ENCODE data around the gene MYDGF.

MYDGF gene

DNA sequence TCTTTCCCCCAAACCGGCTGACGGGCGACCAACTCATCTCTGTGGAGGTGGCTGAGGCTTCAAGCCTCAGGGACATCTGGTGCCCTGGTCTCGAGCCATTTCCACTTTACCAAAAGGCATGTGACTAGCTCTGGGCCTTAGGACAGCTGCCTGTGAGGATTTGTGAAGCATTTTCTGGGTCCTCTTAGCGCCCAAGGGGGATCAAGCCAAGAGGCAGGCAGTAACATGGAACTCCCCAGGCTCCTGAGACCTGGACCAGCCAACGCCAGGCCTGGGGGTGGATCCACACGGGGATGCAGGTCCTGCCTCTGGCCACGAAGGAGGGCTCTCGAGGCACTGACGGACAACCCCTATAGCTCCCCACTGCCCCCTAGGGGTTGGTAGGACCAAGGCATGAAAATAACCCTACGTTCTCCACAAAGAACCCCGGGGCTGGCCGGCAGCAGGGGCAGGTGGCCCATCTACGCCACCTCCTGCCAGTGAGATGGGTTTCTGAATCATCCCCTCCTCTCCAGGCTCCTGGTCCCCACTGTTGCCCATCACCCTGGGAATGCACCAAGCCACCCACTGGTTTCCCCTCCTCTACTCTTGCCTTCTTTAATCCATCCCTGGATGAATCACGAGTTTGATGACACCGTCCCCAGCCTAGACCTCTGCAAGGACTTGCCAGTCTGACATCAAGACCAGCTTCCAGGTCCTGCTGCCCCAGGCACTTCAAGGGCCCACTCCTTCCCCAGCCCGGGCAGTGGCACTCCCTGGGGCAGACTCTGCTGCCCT lies 7.0 kb upstream of the MYDGF start:
- no peak for DNase-seq (ENCODE audit: low read depth in 2 of 2)

DNA sequence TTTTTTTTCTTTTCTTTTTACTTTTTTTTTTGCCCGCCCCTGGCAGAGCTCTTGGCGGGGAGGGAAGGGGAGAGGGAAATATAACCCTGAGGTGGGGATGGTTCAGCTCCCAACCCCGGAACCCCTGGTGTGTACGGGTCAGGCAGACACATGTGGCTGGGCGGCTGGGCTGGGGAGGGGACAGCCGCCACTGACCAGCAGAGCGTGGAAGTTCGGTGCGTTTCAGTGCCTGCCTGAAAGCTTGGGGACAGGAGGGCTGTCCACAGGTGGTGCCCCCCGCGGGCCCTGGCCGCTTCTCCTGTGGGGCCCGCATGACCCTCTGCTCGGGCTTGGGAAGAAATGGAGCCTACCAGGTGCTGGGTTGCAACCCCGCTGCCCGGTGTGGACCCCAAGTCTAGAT lies 5.2 kb upstream of the MYDGF start:
- DNase-seq (ENCODE audit: low read depth in 2 of 2): no peak

DNA sequence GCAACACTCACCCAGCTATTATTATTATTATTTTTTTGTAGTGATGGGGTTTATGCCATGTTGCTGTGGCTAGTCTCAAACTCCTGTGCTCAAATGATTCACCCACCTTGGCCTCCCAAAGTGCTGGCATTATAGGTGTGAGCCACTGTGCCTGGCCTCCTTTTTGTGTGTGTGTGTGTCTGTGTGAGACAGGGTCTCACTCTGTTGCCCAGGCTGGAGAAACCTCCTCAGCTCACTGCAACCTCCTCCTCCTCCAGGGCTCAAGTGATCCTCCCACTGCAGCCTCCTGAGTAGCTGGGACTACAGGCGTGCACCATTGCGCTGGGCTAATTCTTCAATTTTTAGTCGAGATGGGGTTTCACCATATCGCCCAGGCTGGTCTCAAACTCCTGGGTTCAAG lies 3.6 kb upstream of the MYDGF start:
- no peak for DNase-seq (ENCODE audit: low read depth in 2 of 2)

DNA sequence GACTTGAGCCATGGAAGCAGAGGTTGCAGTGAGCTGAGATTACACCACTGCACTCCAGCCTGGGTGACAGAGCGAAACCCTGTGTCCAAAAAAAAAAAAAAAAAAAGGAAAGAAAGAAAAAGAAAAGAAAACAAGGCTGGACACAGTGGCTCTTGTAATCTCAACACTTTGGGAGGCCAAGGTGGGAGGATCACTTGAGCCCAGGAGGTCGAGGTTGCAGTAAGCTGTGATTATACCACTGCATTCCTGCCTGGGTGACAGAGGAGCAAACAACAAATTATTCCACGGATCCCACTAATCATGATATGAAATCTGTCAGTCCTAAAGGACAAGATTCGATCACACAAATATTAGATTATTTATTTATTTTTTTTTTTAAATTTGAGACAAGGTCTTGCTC lies 3.1 kb upstream of the MYDGF start:
- no peak for DNase-seq (ENCODE audit: low read depth in 2 of 2)

DNA sequence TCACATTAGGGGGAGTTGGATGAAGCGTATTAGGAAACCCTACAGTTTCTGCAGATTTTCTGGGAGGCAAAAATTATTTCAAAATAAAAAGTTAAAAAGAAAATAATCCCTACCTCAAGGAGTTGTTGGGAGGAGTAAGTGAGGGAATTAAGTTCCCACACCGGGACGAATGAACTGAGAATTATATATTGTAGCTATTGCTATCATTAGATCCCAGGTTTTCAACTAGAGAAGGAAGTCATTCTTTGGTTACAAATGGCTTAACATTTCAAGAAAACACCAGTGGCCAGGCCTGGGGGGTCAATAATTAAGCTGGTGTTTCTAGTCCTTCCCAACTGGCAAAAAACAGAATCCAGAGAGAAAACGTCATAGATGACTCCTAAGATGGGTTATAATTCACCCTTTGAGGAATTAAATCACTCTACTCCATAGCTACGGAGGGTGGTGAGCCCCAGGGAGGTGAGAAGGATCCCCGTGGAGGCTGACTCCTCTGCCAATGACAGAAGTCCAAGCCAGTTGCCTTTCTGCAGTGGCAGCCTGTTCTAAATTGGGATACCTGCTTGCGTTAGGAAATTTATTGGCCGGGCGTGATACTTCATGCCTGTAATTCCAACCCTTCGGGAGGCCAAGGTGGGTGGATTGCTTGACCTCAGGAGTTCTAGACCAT lies 1.2 kb upstream of the MYDGF start:
- DNase-seq (ENCODE audit: low read depth in 2 of 2): no peak

DNA sequence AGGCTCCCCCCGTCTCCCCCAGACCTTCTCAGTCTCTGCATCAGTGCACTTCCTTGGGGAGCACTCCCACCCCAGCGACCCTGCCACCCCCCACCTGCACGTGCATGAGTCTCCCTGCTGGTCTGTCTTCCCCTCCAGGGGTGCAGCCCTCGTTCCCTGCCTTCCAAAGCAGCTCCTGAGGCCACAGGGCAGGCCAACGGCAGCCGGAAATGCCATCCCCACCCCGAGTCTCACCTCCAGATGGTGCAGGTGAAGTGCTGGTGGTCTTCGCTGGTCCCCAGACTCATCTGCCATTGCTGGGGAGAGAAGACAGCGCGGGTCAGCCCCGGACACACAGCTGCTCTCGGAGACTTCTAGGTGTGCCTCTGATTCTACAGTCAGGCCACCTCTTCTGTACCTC lies 5.5 kb downstream of the MYDGF start:
- no peak for DNase-seq (ENCODE audit: low read depth in 2 of 2)

DNA sequence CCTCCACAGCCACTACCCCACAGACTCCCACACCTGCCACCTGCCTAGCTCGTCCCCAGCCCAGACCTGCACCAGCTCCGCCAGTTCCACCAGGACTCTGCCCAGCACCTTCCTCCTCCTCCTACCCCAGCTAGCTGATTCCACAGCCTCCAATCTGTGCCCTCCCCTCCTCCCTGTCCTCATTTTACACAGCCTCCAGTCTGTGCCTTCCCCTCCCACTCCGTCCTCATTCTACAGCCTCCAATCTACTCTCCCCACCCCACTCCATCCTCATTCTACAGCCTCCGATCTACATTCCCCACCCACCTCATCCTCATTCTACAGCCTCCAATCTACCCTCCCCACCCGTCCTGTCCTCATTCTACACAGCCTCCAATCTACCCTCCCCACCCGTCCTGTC lies 7.3 kb downstream of the MYDGF start:
- DNase-seq (ENCODE audit: low read depth in 2 of 2): no peak

DNA sequence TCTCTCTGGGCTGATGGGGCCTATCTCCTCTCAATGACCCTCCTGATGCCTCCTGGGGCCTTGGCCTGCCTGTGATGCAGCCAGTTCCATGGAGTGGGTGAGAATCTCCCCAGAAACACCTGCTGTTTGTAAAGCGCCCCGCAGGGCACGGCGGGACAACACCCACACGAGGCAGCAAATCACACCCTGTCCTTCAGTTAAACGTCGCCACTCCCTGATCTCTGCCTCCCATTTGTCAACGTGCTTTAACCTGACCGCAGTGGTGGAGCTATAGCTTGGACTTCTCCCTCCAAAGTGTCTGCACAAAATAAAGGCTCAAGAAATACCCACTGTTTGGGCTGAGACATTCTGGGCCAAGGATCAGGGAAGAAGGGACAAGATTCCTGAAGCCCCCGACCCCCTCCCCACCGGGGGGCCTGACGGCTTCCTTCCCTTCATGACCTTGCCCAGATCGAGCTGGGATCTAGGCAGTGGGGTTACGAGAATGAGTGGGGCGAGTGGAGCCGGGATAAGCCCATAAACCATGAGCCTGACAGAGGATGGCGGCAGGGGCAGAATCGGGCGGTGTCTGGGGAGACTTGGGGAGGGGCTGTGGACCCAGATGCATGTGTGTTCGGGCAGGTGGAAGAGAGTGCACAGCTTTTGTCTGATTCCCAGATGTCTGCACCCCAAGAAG lies 8.0 kb downstream of the MYDGF start:
- DNase-seq (ENCODE audit: low read depth in 2 of 2): no peak

DNA sequence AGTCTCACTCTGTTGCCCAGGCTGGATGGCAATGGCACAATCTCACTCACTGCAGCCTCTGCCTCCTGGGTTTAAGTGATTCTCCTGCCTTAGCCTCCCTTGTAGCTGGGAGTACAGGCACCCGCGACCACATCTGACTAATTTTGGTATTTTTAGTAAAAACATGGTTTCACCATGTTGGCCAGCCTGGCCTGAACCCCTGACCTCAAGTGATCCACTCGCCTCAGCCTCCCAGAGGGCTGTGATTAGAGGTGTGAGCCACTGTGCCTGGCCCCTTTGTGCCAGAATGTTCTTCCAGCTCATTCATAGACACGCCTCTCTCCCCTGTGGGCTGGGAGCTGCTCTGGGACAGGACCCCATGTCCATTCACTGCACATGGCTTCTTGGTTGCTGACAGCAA lies 9.1 kb downstream of the MYDGF start:
- no peak for DNase-seq (ENCODE audit: low read depth in 2 of 2)

DNA sequence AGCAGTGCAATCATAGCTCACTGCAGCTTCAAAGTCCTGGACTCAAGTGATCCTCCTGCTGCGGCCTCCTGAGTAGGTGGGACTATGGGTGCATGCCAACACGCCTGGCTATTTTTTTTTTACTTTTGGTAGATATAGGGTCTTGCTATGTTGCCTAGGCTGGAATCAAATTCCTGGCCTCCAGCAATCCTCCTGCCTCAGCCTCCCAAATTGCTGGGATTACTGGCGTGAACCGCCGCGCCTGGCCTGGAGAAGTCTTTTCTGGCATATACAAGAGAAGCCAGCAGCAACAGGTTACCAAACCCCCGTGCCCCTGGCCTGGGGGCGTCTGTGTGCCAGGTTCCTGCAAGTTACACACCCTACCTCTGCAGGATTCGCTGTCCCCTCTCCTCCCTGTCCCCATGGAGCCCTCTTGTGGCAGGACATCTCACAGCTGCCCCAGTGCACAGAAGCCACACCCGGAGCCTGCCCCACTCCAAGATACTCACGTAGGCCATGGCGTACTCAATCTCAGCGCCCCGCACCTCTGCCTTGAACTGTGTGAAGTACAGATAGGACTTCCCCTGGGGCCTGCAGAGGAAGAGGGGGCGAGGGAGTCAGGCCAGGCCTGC lies 9.9 kb downstream of the MYDGF start:
- no peak for DNase-seq (ENCODE audit: low read depth in 2 of 2)

DNA sequence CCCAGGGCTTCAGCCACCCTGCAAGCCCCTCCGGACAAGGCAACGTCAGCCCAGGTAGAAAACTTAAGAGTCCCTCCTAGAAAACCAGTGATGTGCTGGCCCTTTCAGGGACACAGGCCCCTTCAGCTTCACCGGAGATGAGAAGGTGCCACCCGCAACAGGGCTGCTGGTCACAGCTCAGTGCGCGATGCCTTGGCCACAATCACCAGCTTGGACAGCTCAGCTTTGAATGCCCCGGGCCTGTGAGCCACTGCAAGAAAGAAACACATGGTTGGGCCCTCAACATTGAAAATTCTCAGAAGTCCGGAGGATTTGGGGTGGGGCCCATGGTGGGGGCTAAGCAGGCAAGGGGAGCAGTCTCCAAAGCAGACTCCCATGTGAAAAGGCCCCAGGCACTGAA lies 12.3 kb downstream of the MYDGF start:
- no peak for DNase-seq (ENCODE audit: low read depth in 2 of 2)

DNA sequence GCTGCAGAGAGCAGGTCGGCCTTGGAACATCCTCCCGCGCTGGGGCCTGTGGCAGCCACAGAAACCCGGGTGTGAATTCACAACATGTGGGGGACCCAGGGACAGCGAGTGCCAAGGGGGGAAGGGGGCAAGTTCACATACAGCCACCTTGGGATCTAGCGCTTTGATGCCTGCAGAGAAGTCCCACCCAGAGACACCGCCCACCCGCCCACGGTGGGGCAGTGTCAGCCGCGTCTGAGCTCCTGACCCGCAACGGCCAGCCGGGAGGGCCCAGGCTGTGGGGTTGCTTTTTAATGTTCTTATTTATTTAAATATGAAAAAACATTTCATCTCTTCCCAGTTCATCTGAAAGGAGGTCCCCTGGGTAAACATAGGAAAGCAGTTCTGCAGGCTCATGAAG lies 12.9 kb downstream of the MYDGF start:
- DNase-seq (ENCODE audit: low read depth in 2 of 2): no peak

DNA sequence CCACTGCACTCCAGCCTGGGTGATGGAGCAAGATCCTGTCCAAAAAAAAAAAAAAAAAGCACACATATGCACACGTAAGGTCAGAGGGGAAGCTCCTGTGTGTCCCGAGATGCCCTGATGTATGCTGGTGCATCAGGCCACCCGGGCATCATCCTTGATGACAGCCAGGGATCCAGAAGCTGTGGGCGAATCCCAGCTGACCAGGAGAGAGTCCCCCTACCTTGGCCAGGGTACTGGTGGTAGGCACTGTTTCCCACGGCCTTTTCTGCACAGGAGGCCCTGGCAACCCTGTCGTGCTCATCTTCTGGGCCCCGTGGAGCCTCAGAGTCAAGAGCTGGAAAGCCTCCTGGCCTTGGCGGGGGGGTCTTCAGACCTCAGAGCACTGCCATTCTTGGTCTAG lies 14.0 kb downstream of the MYDGF start:
- DNase-seq (ENCODE audit: low read depth in 2 of 2): no peak

DNA sequence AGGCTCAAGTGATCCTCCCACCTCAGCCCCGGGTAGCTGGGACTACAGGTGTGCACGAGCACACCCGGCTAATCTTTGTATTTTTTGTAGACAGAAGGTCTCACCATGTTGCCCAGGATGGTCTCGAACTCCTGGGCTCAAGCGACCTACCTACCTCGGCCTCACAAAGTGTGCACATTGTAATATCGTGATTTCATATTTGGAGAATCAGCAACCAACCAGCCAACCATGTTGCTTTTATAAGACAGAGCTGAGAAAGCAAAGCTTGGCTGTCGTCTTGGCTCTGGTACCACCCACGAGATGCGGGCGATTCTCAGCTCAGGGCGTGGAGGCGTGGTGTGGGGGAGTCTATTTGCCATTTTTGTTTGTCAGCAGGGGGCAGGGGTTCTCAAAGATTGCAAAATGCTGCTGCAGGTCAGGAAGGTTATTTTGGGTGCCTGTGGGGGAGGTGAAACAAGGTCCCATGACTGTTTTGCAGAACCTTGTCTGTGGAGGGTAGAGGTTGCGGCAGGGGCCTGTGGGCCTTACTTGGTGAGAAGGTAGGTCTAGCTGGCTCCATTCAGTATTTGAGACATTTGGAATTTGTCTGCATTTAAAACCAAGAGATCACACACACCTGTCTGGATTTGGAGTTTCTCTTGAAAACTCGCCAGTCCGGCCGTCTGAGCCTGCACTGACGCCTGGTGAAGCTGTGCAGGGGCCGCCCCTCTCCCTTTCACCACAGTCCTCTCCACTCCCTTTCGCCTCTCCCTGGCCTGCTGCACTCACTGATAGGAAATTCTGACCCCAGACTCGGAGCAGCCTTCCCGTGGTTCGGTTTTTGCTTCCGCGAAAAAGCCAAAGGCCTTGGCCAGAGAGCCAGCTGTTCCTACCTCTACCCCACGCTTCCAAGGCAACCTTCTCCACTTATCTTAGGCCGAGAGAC lies 15.4 kb downstream of the MYDGF start:
- DNase-seq (ENCODE audit: low read depth in 2 of 2): no peak

DNA sequence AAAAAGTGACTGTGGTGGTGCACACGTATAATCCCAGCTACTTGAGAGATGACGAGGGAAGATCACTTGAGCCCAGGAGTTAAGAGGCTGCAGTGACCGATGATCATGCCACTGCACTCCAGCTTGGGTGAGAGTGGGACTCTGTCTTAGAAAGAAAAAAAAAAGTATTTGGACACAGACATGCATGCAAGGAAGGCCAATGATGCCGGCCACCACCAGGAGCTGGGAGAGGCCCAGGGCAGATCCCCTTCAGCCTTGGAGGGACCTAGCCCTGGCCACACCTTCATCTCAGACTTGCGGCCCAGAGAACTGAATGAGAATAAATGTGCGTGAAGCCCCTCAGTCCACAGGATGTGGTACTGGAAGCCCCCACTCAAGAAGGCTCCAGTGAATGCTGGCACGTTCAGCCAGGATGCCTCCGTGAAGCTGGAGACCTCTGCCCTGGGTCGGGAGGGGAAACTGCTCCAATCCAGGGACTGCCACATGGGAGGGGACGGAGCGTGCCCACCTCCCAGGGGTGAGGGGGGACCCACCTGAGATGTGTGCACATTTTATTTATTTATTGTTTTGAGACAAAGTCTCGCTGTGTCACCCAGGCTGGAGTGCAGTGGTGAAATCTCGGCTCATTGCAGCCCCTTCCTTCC lies 16.2 kb downstream of the MYDGF start:
- DNase-seq (ENCODE audit: low read depth in 2 of 2): no peak

DNA sequence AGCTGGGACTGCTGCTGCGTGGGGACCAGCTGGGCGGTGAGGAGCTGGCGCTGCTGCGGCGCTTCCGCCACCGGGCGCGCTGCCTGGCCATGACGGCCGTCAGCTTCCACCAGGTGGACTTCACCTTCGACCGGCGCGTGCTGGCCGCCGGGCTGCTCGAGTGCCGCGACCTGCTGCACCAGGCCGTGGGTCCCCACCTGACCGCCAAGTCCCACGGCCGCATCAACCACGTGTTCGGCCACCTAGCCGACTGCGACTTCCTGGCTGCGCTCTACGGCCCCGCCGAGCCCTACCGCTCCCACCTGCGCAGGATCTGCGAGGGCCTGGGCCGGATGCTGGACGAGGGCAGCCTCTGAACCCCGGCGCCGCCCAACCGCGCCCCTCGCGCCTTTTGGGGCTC lies 18.1 kb downstream of the MYDGF start:
- no peak for DNase-seq (ENCODE audit: low read depth in 2 of 2)

DNA sequence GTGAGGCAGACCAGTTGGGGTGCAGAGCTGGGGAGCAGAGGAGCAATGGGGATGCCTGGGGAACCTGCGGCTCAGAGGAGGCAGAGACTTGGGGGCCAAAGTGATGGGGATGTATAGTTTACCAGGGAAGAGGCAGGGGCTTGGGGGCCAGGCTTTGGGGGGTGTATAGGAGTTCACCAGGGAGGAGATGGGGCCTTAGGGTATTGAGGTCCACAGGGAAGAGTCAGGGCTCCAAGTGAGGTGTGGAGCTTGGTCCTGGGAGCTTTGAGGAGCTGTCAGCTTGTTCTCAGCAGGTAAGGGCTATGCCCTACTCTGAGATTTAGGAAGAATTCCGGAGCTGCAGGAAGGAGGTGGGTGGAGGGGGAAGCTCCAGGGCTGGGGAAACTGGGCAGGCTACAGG lies 20.0 kb downstream of the MYDGF start:
- no peak for DNase-seq (ENCODE audit: low read depth in 2 of 2)

DNA sequence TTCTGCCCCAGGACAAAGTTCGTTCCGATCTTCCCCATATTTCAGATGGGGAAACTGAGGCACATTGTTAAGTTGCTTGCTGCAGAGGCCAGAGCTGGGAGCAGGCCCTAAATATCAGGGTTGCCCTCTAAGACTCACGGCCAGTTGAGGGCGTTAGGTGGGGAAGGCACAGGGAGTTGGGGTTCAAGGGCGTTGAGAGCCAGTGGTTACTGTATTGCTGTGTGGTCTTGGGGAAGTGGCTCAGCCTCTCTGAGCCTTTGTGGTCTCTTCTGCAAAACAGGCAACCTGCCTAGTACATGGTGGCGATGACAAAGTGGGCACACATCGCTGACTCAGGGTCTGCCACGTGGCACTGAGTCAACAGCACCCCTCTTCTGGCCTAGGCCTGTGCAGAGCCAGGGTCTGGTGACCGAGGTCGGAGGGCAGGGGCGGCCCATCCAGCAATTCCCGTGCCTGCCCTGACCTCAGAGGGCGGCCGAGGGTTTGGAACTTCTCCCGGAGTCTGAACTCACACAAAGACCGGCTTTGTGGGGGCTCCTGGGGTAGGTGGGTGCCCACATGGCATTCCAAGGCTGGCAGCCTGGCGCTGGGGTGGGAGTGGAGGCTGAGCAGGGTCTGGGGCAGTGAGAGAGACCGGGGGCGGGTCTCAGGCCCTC lies 20.6 kb downstream of the MYDGF start:
- DNase-seq (ENCODE audit: low read depth in 2 of 2): no peak

DNA sequence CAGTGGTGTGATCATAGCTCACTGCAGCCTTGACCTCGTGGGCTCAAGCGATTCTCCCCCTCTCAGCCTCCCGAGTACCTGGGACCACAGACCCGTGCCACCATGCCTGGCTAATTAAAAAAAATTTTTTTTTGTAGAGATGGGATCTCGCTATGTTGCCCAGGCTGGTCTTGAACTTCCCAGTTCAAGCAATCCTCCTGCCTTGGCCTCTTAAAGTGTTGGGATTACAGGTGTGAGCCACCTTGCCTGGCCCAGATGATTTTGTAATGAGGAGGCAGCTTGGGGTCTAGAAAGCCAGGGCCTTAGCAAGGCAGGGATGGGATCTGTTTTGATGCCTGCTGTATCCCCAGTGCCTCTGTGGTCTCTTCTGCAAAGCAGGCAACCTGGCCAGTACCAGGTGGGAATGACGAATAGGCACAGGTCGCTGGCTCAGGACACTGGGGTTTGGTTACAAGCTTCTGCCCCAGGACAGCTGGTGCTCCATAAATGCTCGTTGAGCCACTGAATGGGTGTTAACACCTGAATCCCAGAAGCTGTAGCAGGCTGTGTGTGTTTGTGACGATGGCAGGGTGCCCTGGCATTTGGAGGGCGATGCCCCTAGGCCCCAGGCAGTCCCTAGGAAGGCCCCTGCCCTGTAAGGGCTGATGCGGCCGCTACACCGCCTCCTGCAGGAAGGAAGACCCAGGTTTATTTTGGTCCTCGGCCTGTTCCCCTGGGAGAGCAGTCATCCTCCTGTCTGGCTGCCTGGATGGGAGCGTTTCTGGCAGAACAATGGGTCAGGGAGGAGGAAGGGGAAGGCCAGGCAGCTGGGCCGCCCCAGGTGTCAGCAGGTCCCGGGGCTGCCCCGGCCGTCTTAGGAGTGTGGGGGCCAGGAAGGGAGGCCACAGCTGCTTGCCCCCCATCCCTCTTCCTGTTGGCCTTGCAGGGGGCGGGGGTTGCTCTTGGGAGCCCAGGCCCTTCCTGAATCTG lies 22.2 kb downstream of the MYDGF start:
- no peak for DNase-seq (ENCODE audit: low read depth in 2 of 2)

Data from stimulated activated CD8-positive, alpha-beta memory T cell treated with anti-CD3 and anti-CD28 coated beads, Interleukin-15, amount 100 ng/mL, for 4 hours (primary cell).